AG09309 (cell line): ENCODE data around the gene NRG3.

ENCODE experiments used
- DNase-seq: peaks from one replicate; pipeline ENCODE4 v3.0.0-alpha.2; 2010; ENCODE audit warnings: low read depth
- H3K4me3 ChIP-seq: 2 replicates; pipeline ENCODE4 v1.5.1; 2011; ENCODE audit warnings: mild to moderate bottlenecking, low read depth, low read length, moderate library complexity; ENCODE audit not compliant: control insufficient read depth
- TF ChIP-seq, protein P1 (sequence below): IDR thresholded peaks from 2 replicates; pipeline ENCODE4 v1.5.1; 2011; ENCODE audit warnings: mild to moderate bottlenecking, low read depth, low read length, inconsistent platforms; ENCODE audit not compliant: insufficient read depth, control insufficient read depth; ENCODE audit errors: missing control alignments

NRG3 gene

DNA sequence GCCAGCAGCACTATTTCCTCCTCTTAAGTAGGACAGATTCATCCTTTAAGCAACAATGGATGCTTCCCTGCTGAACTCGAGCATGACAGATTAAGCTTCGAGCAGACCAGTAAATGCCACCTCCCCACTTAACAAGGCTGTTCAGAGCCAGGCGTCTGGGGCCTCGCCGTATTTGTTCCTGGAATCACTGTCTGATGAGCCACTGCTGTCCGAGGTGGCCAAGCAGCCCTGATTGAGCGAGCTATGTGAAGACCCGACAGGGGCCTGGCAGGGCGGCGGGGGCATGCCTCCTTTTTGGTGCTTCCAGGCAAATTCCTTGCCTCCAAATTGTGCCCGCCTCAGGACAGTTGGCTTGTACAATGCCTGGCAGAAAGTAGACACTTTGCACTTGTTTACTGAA lies 862.6 kb downstream of the NRG3 start:
- H3K4me3 ChIP-seq, result no peak overlapping the region
- TF ChIP-seq, protein P1, sequence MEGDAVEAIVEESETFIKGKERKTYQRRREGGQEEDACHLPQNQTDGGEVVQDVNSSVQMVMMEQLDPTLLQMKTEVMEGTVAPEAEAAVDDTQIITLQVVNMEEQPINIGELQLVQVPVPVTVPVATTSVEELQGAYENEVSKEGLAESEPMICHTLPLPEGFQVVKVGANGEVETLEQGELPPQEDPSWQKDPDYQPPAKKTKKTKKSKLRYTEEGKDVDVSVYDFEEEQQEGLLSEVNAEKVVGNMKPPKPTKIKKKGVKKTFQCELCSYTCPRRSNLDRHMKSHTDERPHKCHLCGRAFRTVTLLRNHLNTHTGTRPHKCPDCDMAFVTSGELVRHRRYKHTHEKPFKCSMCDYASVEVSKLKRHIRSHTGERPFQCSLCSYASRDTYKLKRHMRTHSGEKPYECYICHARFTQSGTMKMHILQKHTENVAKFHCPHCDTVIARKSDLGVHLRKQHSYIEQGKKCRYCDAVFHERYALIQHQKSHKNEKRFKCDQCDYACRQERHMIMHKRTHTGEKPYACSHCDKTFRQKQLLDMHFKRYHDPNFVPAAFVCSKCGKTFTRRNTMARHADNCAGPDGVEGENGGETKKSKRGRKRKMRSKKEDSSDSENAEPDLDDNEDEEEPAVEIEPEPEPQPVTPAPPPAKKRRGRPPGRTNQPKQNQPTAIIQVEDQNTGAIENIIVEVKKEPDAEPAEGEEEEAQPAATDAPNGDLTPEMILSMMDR, result no peak
- DNase-seq, result no peak

DNA sequence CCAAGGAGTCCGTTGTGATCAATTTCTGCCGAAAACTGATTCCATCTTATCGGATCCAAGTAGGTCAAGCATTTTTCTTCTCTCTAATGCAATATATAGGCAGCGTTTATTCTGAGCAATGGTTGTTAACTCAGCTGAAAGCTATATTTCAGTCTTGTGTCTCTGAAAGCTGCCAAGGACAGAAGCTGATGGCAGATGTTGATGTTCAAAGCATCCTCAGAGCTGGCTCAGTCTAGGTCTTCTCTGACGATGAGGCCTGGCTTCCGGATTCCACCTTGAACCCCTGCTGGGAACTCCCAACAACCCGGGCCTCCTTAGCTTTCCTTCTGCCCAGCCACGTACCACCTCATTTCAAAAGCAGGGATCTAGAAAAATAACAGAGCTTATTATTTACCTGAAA lies 863.6 kb downstream of the NRG3 start:
- no peak overlapping the region for H3K4me3 ChIP-seq

DNA sequence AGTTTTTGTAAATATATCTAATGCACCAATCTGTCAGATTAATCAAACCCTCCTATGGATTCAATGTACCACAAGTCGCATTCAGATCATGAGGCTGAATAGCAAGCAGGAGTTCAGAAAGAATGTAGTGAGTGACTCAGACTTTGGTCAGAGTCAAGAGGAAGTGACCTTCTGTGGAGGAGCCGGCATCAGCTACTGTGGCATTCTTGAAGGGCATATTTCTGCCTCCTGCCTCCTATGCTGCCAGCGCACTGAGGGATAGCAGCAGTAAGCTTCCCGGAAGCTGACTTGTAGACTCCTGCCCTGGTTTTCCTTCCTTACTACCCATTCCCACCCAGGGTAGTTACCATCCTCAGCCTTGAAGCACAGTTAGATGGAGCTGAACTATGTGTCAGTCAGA lies 867.5 kb downstream of the NRG3 start:
- TF ChIP-seq, protein P1, result no peak
- no peak overlapping the region for H3K4me3 ChIP-seq
- DNase-seq, result no peak

More for the DNA sequence above, 863.6 kb downstream of the NRG3 start:
- TF ChIP-seq, protein P1, result no peak
- no peak for DNase-seq

DNA sequence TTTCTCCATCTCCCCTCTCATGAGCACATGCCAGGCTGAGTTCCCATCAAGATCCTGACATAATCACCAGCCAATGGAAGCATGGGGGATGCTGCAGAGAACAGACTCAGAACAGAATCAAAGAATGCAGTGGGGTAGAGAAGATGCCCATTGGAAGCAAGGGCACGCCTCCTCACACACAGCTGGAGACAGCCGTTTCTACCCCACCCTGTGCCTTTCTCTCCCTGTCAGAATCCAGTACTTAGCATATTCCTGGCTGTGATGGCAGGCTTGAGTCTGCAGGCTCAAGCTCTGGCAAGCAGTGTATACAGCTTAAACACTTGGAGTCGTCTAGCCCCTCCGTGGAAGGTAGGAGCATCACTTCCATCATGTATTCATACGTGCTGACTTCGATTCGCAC lies 867.9 kb downstream of the NRG3 start:
- no peak for DNase-seq
- TF ChIP-seq, protein P1, result no peak
- no peak overlapping the region for H3K4me3 ChIP-seq

DNA sequence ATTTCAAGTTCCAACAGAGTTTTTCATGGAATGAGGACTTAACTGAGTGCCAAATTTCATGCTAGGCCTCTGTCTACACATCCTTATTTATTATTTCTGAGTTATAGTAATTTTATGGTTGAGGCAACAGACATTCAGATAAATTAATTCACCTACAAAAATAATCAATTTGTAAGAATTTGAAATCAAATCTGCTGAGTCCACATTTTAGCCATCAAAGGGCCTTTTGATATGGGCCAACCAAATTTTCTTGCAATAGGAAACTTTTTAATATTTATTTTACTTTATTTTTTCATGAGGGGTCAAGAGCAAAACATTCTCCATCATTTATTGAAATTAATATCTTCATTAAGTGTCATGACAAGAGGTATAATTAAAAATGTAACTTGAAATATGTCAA lies 875.5 kb downstream of the NRG3 start:
- TF ChIP-seq, protein P1, result no peak

DNA sequence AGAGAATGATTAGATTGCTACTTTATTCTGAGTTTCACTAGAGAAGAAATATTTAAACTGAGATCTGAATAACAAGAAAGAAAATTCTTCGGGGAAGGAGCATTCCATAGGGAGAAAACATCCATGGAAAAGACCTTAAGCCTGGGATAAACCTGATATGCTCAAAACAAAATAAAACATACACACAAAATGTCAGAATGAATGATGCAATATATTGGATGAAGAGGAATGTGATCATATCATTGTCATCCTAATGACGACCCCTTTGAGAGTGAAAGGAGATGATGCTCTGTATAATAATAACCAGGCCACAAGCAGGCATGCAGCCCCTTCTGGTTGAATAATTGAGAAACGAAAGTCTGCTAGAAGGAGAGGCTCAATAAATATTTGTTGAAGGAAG lies 882.4 kb downstream of the NRG3 start:
- DNase-seq, result no peak
- no peak overlapping the region for H3K4me3 ChIP-seq
- TF ChIP-seq, protein P1, result no peak

More for the DNA sequence above, 875.5 kb downstream of the NRG3 start:
- no peak for DNase-seq
- no peak overlapping the region for H3K4me3 ChIP-seq

DNA sequence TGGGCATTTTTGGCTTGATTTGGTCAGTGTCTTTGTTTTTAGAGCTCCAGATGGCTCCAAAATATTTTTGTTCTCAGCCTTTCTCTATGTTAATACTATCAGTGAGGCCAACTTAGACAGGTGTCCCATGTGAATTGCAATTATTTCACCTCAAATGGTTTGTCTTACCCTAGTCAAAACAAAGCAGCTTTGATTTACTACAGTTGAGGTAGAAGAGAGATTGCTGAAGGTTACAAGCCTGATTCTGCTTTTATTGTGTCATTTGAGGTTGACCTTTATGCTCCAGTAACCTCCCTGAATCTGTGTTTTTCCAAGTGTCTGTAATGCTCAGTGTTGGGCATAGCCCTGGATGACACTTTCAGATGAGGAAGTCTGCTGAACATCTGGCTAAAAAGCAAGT lies 882.9 kb downstream of the NRG3 start:
- DNase-seq, result no peak
- TF ChIP-seq, protein P1, result no peak
- H3K4me3 ChIP-seq, result no peak overlapping the region
